Liver (tissue), 9 donors: ENCODE results near the gene RABL6. TPM values are rescaled to one million over a fixed set of nuclear protein-coding genes. Genes with fewer than 3 reads are reported as not detected.
"Not testable (repeated sequence)": the region's sequence is repeated elsewhere in the genome, so short reads cannot be mapped to it uniquely, and the experiment has no call there.

ENCODE experiments used
- DNase-seq: peaks from one replicate; pipeline ENCODE4 v3.0.0-alpha.2; 2017; ENCODE audit warnings: low spot score
- H3K27ac ChIP-seq, 2 donors: one replicate each; pipeline ENCODE4 v1.7.0; 2013; ENCODE audit warnings: inconsistent platforms in 2 of 2, low read length in 2 of 2, control low read depth in 1 of 2, low read depth in 1 of 2, mild to moderate bottlenecking in 1 of 2
- H3K27me3 ChIP-seq, 4 donors: one replicate each; pipeline versions ENCODE4 v1.6.1 to v1.7.0; 2013; ENCODE audit warnings: low read length in 3 of 4, inconsistent platforms in 1 of 4, mild to moderate bottlenecking in 1 of 4, moderate library complexity in 1 of 4; ENCODE audit not compliant: control insufficient read depth in 4 of 4, insufficient read depth in 4 of 4
- H3K36me3 ChIP-seq, 4 donors: one replicate each; pipeline versions ENCODE4 v1.6.1 to v1.7.0; 2013; ENCODE audit warnings: low read length in 3 of 4, mild to moderate bottlenecking in 3 of 4, low read depth in 1 of 4, moderate library complexity in 1 of 4; ENCODE audit not compliant: control insufficient read depth in 4 of 4, insufficient read depth in 3 of 4
- H3K4me1 ChIP-seq, 4 donors: one replicate each; pipeline versions ENCODE4 v1.6.1 to v1.7.0; 2013; ENCODE audit warnings: low read length in 3 of 4, mild to moderate bottlenecking in 3 of 4, moderate library complexity in 1 of 4; ENCODE audit not compliant: control insufficient read depth in 4 of 4, insufficient read depth in 4 of 4
- H3K4me3 ChIP-seq, 3 donors: one replicate each; pipeline versions ENCODE4 v1.6.1 to v1.7.0; 2013; ENCODE audit warnings: low read length in 3 of 3, control low read depth in 1 of 3, low read depth in 1 of 3, mild to moderate bottlenecking in 1 of 3
- H3K9ac ChIP-seq, 2 donors: one replicate each; pipeline ENCODE4 v1.7.0; 2013; ENCODE audit warnings: low read length in 2 of 2, mild to moderate bottlenecking in 2 of 2, moderate library complexity in 2 of 2, control low read depth in 1 of 2, low read depth in 1 of 2
- H3K9me3 ChIP-seq, 4 donors: one replicate each; pipeline versions ENCODE4 v1.6.1 to v1.7.0; 2013; ENCODE audit warnings: low read length in 3 of 4; ENCODE audit not compliant: control insufficient read depth in 4 of 4
- FOXA1 ChIP-seq: IDR thresholded peaks from 2 replicates; pipeline ENCODE4 v1.6.1; 2016; ENCODE audit warnings: antibody characterized with exemption
- GABPA ChIP-seq, 2 donors: IDR thresholded peaks in 1 of 2; conservative IDR thresholded peaks in 1 of 2; 2 replicates each; pipeline ENCODE4 v1.6.1; 2016; ENCODE audit warnings: antibody characterized with exemption in 2 of 2, mild to moderate bottlenecking in 1 of 2, moderate library complexity in 1 of 2
- HNF4G ChIP-seq: IDR thresholded peaks from 2 replicates; pipeline ENCODE4 v1.6.1; 2016; ENCODE audit warnings: antibody characterized with exemption
- RAD21 ChIP-seq, 2 donors: IDR thresholded peaks; 2 replicates each; pipeline ENCODE4 v1.6.1; 2016; ENCODE audit warnings: antibody characterized with exemption in 2 of 2, mild to moderate bottlenecking in 2 of 2
- RXRA ChIP-seq, 2 donors: IDR thresholded peaks; 2 replicates each; pipeline ENCODE4 v1.6.1; 2017 to 2018; ENCODE audit warnings: antibody characterized with exemption in 2 of 2, mild to moderate bottlenecking in 1 of 2
- SP1 ChIP-seq: IDR thresholded peaks from 2 replicates; pipeline ENCODE4 v1.6.1; 2018; ENCODE audit warnings: antibody characterized with exemption, mild to moderate bottlenecking
- TAF1 ChIP-seq: conservative IDR thresholded peaks from 2 replicates; pipeline ENCODE4 v1.6.1; 2016; ENCODE audit warnings: antibody characterized with exemption, mild to moderate bottlenecking
- WGBS: extraction: QIAGEN DNeasy Blood & Tissue Kit; methylation state at CpG from one replicate; pipeline ENCODE4 v1.1.7; 2013; 5-methylcytosine and 5-hydroxymethylcytosine counted together
- polyA plus RNA-seq, 2 donors: library from polyadenylated mRNA; stranded (reverse) in 1 of 2; unstranded in 1 of 2; fragments of 200-250 nt in 1 of 2; fragments of >200 nt in 1 of 2; fragmentation: Nextera tagmentation in 1 of 2; extraction: Ambion mirVana in 1 of 2; gene quantifications; one replicate each; pipeline versions ENCODE4 v1.2.1 to v1.2.3, GENCODE V29; 2013 to 2015
- total RNA-seq, 2 donors: library from RNA; depleted of rRNA; stranded (reverse); fragments of >200 nt; gene quantifications; one replicate each; pipeline ENCODE4 v1.2.3, GENCODE V29; 2014
- donor health status: healthy.
- donor health status: healthy.
- donor health status: healthy.
- donor health status: healthy.
- donor health status: healthy.

The RABL6 gene
- total and polyA plus RNA-seq, 4 donors: 3.6 to 32.6 (median 10.7) TPM

DNA sequence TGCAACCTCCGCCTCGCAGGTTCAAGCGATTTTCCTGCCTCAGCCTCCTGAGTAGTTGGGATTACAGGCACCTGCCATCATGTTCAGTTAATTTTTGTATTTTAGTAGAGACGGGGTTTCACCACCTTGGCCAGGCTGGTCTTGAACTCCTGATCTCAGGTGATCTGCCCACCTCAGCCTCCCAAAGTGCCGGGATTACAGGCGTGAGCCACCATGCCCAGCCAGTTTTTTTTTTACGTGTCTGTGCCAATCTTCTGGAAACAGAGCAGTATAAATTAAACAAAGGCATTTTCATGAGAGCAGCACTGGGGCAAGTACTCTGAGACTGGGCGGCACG is 75.2 kb downstream of the RABL6 start:
- H3K4me1 ChIP-seq: peaks cover 13 to 36% (median 20%) of the 10 kb centered on the region in 4 donors
- not testable (repeated sequence) for H3K27me3 ChIP-seq, H3K36me3 ChIP-seq, H3K4me3 ChIP-seq, DNase-seq, H3K9me3 ChIP-seq
- peak overlapping the region in 1 of 2 donors; percentile 14 for H3K9ac ChIP-seq
- H3K27ac ChIP-seq: peak overlapping the region; percentile 48 to 71
- TF ChIP-seq RAD21 (IDR thresholded peaks at IDR 0.05) (peak in 1 of 2 donors; percentile 1), RXRA (IDR thresholded peaks at IDR 0.05) (peak in 1 of 2 donors; percentile 3)
- WGBS: 42% methylated on average over 9 of the region's 9 CpGs

DNA sequence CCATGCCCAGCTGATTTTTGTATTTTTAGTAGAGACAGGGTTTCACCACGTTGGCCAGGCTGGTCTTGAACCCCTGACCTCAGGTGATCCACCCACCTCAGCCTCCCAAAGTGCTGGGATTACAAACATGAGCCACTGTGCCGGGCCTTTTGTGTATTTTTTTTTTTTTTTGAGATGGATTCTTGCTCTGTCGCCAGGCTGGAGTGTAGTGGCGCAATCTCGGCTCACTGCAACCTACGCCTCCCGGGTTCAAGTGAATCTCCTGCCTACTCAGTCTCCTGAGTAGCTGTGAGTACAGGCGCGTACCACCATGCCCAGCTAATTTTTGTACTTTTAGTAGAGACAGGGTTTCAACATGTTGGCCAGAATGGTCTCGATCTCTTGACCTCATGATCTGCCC is 75.9 kb downstream of the RABL6 start:
- not testable (repeated sequence) for DNase-seq, H3K4me3 ChIP-seq, H3K27ac ChIP-seq, H3K9me3 ChIP-seq, H3K9ac ChIP-seq, H3K36me3 ChIP-seq, H3K27me3 ChIP-seq
- TF ChIP-seq RXRA (IDR thresholded peaks at IDR 0.05): peak in 1 of 2 donors; percentile 8
- WGBS: 60% methylated on average over 10 of the region's 10 CpGs
- peaks cover 16 to 36% (median 25%) of the 10 kb centered on the region in 4 donors for H3K4me1 ChIP-seq

DNA sequence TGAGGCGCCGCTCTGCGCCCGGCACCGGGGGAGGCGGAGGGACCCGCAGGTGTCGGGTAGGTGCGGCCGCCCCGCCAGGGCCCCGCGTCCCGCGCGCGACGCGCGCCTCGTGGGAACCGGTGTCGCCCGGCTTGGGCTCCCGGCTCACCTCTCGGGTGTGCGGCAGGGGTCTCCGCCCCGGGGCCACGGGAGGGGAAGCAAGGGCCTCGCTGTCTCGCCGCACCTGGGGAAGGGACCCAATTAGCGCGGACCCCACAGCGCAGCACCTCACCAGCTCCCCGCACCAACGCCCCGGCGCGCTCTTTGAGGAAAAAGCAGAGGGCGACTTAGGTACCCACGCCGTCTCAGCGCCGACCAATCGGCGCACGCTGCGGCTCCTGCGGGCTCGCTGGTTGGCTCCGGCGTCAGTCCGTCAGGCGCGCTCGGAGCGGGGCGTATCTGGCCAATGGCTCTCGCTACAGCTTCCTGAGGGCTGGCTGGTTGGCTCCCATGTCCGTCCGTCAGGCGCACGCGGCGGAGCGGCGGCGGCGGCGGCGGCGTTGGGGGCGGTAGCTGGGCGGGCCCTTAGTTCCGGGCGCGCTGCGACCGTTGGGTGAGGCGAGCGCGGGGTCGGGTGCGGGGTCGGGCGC is 78.3 kb downstream of the RABL6 start, which contains the start of gene TRAF2:
TSS of gene TRAF2 (plus strand) at position 567 of the 629 bp plus-strand sequence. CDS start 12,225 bp downstream, outside the sequence.
- peak within 1 kb of the TSS; percentile 90 to 94 for H3K27ac ChIP-seq
- TF ChIP-seq SP1: peak; percentile 100
- TF ChIP-seq FOXA1: no peak
- TF ChIP-seq GABPA (IDR thresholded peaks at IDR 0.05 in 1 of 2, conservative IDR thresholded peaks at IDR 0.05 in 1 of 2): peak in 1 of 2 donors; percentile 46
- TF ChIP-seq HNF4G: no peak
- H3K36me3 ChIP-seq: peaks cover 0 to 1% (median 0%) of the 10 kb centered on the region in 4 donors
- H3K9ac ChIP-seq: peak within 1 kb of the TSS; percentile 63 to 92
- H3K4me3 ChIP-seq: peak within 1 kb of the TSS; percentile 63 to 91 (median 76)
- no peaks in the 10 kb centered on the region for H3K9me3 ChIP-seq
- peaks cover 16 to 36% (median 27%) of the 10 kb centered on the region in 4 donors for H3K4me1 ChIP-seq
- peak; percentile 99 for DNase-seq
- H3K27me3 ChIP-seq: no peaks in the 10 kb centered on the region
- WGBS: under 1% methylated on average over 88 of the region's 88 CpGs

DNA sequence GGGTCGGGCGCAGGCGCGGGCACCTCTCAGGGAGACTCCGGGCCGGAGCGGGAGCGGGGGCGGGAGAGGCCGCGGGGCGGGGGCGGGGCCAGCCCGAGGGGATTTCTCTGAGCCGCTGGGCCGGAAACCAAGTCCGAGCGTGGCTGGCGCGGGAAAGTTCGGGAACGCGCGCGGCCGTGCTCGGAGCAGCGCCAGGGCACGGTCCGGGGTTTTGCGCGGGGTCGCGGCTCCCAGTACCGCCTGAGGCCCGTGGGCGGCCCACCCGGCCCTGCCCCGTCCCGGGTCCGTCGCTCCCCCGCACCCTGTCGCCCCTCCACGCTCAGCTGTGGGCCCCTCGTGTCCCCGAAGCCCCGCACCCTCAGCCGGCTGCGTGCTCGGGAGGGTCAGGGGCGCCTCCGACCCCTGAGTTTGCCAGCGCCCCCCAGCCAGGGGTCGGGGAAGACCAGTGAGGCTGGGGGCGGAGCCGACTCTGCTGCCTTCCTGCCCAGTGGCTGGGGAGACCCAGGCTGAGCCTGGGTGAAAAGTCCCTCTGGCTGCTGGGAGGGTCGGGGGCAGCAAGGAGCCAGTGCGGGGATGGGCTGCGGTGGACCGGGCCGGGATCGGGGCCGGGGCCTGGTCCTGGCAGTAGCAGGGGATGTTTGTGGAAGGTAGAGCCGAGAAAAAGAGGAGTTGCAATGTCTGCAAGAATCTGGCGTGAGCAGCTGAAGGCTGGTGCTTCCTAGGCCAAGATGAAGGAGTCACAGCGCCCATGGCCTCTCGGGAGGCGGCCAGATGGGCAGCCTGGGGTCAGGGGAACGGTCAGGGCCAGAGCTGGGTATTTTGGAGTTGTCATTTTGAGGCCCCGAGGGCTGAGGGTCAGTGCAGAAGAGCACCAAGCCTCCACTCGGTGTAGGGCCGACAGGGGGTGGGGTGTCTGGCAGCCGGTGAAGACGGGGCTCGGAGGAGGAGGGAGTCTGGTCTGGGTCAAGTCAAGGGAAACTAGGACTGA is 79.2 kb downstream of the RABL6 start:
- DNase-seq: peak; percentile 53
- TF ChIP-seq RAD21 (IDR thresholded peaks at IDR 0.05) (peak in 1 of 2 donors; percentile 2), TAF1 (no peak)
- peak overlapping the region; percentile 63 to 92 for H3K9ac ChIP-seq
- WGBS: 2% methylated on average over 76 of the region's 76 CpGs
- H3K27me3 ChIP-seq: no peaks in the 10 kb centered on the region
- H3K4me3 ChIP-seq: peak overlapping the region; percentile 63 to 91 (median 76)
- no peaks in the 10 kb centered on the region for H3K9me3 ChIP-seq
- H3K36me3 ChIP-seq: peaks cover 0 to 1% (median 0%) of the 10 kb centered on the region in 4 donors
- H3K4me1 ChIP-seq: peaks cover 15 to 31% (median 23%) of the 10 kb centered on the region in 4 donors
- H3K27ac ChIP-seq: peak overlapping the region; percentile 90 to 94
